Adipocyte (in vitro differentiated cells): Measurements from ENCODE around the gene HUNK.

Experiments used
- DNase-seq: peaks from one replicate; pipeline ENCODE4 v3.0.0-alpha.2; 2015; ENCODE audit warnings: low read depth
- H3K27me3 ChIP-seq: replicated peaks from 2 replicates; pipeline ENCODE4 v1.7.0; 2013; ENCODE audit warnings: mild to moderate bottlenecking, low read length, moderate library complexity; ENCODE audit not compliant: control insufficient read depth, insufficient read depth
- H3K36me3 ChIP-seq: 2 replicates; pipeline ENCODE4 v1.7.0; 2013; ENCODE audit warnings: low read length, mild to moderate bottlenecking, moderate library complexity; ENCODE audit not compliant: control insufficient read depth, insufficient read depth, severe bottlenecking
- H3K4me1 ChIP-seq: 2 replicates; pipeline ENCODE4 v1.7.0; 2013; ENCODE audit warnings: mild to moderate bottlenecking, low read length, moderate library complexity; ENCODE audit not compliant: control insufficient read depth, insufficient read depth
- H3K4me3 ChIP-seq: 2 replicates; pipeline ENCODE4 v1.7.0; 2013; ENCODE audit warnings: mild to moderate bottlenecking, low read length, moderate library complexity
- H3K9ac ChIP-seq: 2 replicates; pipeline ENCODE4 v1.7.0; 2013; ENCODE audit warnings: mild to moderate bottlenecking, low read length, moderate library complexity
- H3K9me3 ChIP-seq: 2 replicates; pipeline ENCODE4 v1.7.0; 2013; ENCODE audit warnings: mild to moderate bottlenecking, low read length, moderate library complexity; ENCODE audit not compliant: control insufficient read depth

The HUNK gene

GRCh38 chr21:31882711-31883110, 9.9 kb downstream of the HUNK start:
- no peak for DNase-seq
- Histone ChIP-seq H3K36me3 (no peaks in the 10 kb centered on the region), H3K4me3 (no peak overlapping the region), H3K27me3 (peaks cover 6% of the 10 kb centered on the region), H3K4me1 (peaks cover 12% of the 10 kb centered on the region), H3K9me3 (no peaks in the 10 kb centered on the region), H3K9ac (no peak overlapping the region)

- DNase-seq: no peak
- no peak overlapping the region for H3K4me3 ChIP-seq
- H3K36me3 ChIP-seq: no peaks in the 10 kb centered on the region
- peaks cover 21% of the 10 kb centered on the region for H3K4me1 ChIP-seq
- H3K27me3 ChIP-seq: peaks cover 3% of the 10 kb centered on the region
- no peaks in the 10 kb centered on the region for H3K9me3 ChIP-seq
- H3K9ac ChIP-seq: no peak overlapping the region
Measured at GRCh38 chr21:31885146-31885545, 12.3 kb downstream of the HUNK start.

- Histone ChIP-seq H3K27me3 (no peaks in the 10 kb centered on the region), H3K4me1 (peaks cover 27% of the 10 kb centered on the region), H3K9ac (no peak overlapping the region), H3K4me3 (peak overlapping the region; percentile 70), H3K9me3 (no peaks in the 10 kb centered on the region), H3K36me3 (no peaks in the 10 kb centered on the region)
- DNase-seq: no peak
Measured at GRCh38 chr21:31886915-31887314, 14.1 kb downstream of the HUNK start.

- Histone ChIP-seq H3K36me3 (no peaks in the 10 kb centered on the region), H3K9me3 (no peaks in the 10 kb centered on the region), H3K4me3 (peak overlapping the region; percentile 70), H3K9ac (no peak overlapping the region), H3K4me1 (peaks cover 27% of the 10 kb centered on the region), H3K27me3 (no peaks in the 10 kb centered on the region)
- DNase-seq: peak; percentile 15
Measured at GRCh38 chr21:31887391-31887841, 14.6 kb downstream of the HUNK start.

- H3K9ac ChIP-seq: no peak overlapping the region
- peaks cover 27% of the 10 kb centered on the region for H3K4me1 ChIP-seq
- no peaks in the 10 kb centered on the region for H3K27me3 ChIP-seq
- H3K4me3 ChIP-seq: no peak overlapping the region
- H3K9me3 ChIP-seq: no peaks in the 10 kb centered on the region
- H3K36me3 ChIP-seq: no peaks in the 10 kb centered on the region
- peak; percentile 36 for DNase-seq
Measured at GRCh38 chr21:31888936-31889371, 16.1 kb downstream of the HUNK start.

GRCh38 chr21:31889460-31889859, 16.6 kb downstream of the HUNK start:
- H3K36me3 ChIP-seq: no peaks in the 10 kb centered on the region

GRCh38 chr21:31892686-31893085, 19.9 kb downstream of the HUNK start:
- H3K9me3 ChIP-seq: no peaks in the 10 kb centered on the region
- peaks cover 16% of the 10 kb centered on the region for H3K4me1 ChIP-seq
- no peaks in the 10 kb centered on the region for H3K36me3 ChIP-seq
- no peaks in the 10 kb centered on the region for H3K27me3 ChIP-seq
- DNase-seq: no peak
- H3K4me3 ChIP-seq: no peak overlapping the region
- H3K9ac ChIP-seq: no peak overlapping the region

More at GRCh38 chr21:31889460-31889859, 16.6 kb downstream of the HUNK start:
- Histone ChIP-seq H3K9me3 (no peaks in the 10 kb centered on the region), H3K27me3 (no peaks in the 10 kb centered on the region), H3K9ac (no peak overlapping the region), H3K4me1 (peaks cover 27% of the 10 kb centered on the region), H3K4me3 (no peak overlapping the region)
- DNase-seq: no peak

GRCh38 chr21:31893851-31894415, 21.1 kb downstream of the HUNK start:
- Histone ChIP-seq H3K36me3 (no peaks in the 10 kb centered on the region), H3K27me3 (no peaks in the 10 kb centered on the region), H3K4me3 (no peak overlapping the region), H3K9ac (no peak overlapping the region), H3K4me1 (peaks cover 11% of the 10 kb centered on the region), H3K9me3 (no peaks in the 10 kb centered on the region)
- DNase-seq: peak; percentile 14

- DNase-seq: no peak
- Histone ChIP-seq H3K9ac (no peak overlapping the region), H3K9me3 (no peaks in the 10 kb centered on the region), H3K4me3 (no peak overlapping the region), H3K36me3 (no peaks in the 10 kb centered on the region), H3K4me1 (peaks cover 8% of the 10 kb centered on the region), H3K27me3 (no peaks in the 10 kb centered on the region)
Measured at GRCh38 chr21:31894457-31894856, 21.6 kb downstream of the HUNK start.

- no peaks in the 10 kb centered on the region for H3K36me3 ChIP-seq
- H3K27me3 ChIP-seq: no peaks in the 10 kb centered on the region
- no peak for DNase-seq
- H3K4me3 ChIP-seq: no peak overlapping the region
- peaks cover 6% of the 10 kb centered on the region for H3K4me1 ChIP-seq
- H3K9ac ChIP-seq: no peak overlapping the region
- no peaks in the 10 kb centered on the region for H3K9me3 ChIP-seq
Measured at GRCh38 chr21:31895077-31895835, 22.4 kb downstream of the HUNK start.

- no peak overlapping the region for H3K9ac ChIP-seq
- H3K4me1 ChIP-seq: no peaks in the 10 kb centered on the region
- H3K9me3 ChIP-seq: no peaks in the 10 kb centered on the region
- H3K4me3 ChIP-seq: no peak overlapping the region
- DNase-seq: no peak
- H3K27me3 ChIP-seq: no peaks in the 10 kb centered on the region
- no peaks in the 10 kb centered on the region for H3K36me3 ChIP-seq
Measured at GRCh38 chr21:31896019-31896418, 23.2 kb downstream of the HUNK start.
